ENCODE measurements around the gene TNFAIP3. TPM values are rescaled to one million over a fixed set of nuclear protein-coding genes. Genes with fewer than 3 reads are reported as not detected.
A peak's percentile ranks its signal among the peaks of the same experiment; 100 is the strongest.

The TNFAIP3 gene
- total RNA-seq, 2 donors from 2014 or later: 9.6 to 12.5 TPM

DNA sequence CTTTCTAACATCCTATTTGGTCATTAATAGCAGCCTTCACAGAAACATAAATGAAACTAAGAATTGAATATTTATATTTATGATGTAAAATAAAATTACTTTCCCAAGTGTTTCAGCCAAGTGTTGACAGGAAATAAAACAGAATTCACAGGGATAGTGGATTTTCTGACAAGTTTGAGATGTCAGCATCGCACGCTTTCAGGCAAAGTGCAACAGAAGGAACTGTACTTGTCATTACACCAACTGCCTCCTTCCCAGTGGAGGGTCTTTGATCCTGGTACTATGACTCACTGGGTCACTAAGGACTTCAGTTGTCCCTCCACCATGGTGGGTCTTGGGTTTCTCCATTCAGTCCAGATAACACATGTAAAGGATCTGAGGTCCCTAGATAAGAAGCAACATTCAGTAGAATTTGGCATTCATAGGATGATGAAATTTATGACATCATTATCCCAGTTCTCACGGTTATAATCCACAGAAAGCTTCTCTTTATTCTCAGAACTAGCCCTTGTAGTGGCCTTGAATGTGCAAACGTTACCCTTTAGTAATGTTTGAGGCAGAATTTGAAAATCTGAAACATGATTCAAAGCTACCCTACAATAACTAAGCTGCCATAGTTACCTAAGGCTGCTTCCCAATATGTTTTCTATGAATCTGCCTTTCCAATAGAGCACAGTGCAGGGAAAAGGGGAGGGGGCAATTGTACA lies 3.8 kb upstream of the TNFAIP3 start:
- DNase-seq: no peak
- ATAC-seq: no peak
- TF ChIP-seq POLR2A (IDR thresholded peaks at IDR 0.05): no peak
- TF ChIP-seq CTCF (IDR thresholded peaks at IDR 0.05): no peak
- Histone ChIP-seq H3K4me1 (peaks cover 8% of the 10 kb centered on the region), H3K27me3 (no peaks in the 10 kb centered on the region), H3K27ac (peak overlapping the region in 3 of 4 donors; percentile 10 to 58 (median 33)), H3K9me3 (no peaks in the 10 kb centered on the region), H3K4me3 (no peak overlapping the region), H3K36me3 (replicated peaks in 1 of 2; ENCODE audit: insufficient read depth in 1 of 2, low read depth in 2 of 2) (no peaks in the 10 kb centered on the region)
- 48 to 50% methylated on average over 4 of the region's 4 CpGs for WGBS, 2 donors
- intact Hi-C loops (cut with DNase I): no loop called here

DNA sequence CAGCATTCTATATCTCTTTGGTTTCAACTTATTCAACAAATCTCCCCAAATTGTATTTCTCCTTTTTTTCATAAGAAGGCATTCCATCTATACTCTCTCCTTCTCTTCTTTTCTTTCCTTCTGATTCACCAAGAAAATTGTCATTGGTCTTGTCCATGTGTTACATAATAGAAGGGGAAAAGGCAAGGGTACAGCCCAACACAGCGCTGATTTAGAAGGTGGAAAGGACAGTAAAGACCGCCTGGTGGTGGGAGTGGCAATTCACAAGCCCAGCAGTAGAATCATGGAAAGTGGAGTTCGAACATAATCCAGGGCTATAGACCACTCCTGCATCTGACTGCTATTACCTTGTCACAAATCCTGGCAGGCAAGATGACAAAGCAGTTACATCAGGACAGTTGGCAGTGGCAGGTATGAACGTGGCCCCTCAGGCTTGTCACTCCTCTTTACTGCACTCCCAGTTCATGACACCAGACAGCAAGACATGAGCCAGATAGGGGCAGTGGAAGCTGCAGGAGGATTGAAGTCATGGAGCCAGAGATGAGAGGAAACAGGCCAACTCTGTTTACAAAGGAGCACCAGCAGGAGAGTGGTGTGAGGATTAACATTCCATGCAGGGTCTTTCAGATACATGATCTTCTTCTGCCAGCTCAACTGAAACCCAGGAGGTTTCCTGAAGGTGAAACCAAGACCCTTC lies 2.1 kb upstream of the TNFAIP3 start:
- DNase-seq (no peak), ATAC-seq (no peak)
- 78 to 87% methylated on average over 4 of the region's 4 CpGs for WGBS, 2 donors
- Histone ChIP-seq H3K4me1 (peaks cover 25% of the 10 kb centered on the region), H3K36me3 (replicated peaks in 1 of 2; ENCODE audit: insufficient read depth in 1 of 2, low read depth in 2 of 2) (no peaks in the 10 kb centered on the region), H3K4me3 (no peak overlapping the region), H3K27me3 (no peaks in the 10 kb centered on the region), H3K9me3 (no peaks in the 10 kb centered on the region), H3K27ac (no peak overlapping the region)
- TF ChIP-seq POLR2A (IDR thresholded peaks at IDR 0.05) (no peak), CTCF (IDR thresholded peaks at IDR 0.05) (no peak)
- intact Hi-C loops (cut with DNase I): no loop called here

DNA sequence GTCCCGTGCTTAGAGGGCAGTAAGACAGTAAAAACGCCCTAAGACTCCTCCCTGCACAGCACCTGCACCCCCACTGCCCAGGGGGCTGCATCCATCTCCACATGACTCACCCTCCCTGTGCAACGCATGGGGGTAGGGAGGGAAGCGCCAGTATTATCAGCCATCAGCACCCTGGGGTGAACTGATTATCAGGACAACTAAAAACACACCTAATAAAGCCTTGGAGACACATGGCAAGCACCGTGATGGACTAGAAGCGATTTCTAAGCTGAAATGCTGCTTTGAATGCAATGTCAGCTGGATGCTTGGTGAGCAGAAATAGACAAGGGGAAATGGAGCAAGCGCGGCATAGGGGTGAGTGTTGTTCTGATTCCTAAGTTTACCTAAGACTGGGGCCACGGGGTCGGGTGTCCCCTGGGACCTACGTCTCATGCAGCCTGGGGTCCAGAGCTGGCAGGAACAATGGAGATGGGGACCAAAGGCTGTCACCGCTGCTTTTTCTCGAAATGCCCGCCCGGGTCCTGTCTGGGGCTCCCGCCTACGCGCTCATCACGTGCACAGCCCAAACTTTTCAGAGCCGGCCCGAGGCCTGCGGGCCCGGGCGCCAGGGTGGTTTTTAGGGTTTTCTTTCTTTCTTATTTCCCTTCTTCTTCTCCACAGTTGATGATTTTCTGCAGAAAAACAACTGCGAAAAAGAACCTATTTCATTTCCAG lies 702 bp upstream of the TNFAIP3 start:
- intact Hi-C loops (cut with DNase I): no loop called here
- ATAC-seq: peak; percentile 23

More for the DNA sequence above, 702 bp upstream of the TNFAIP3 start:
- Histone ChIP-seq H3K4me1 (peaks cover 38% of the 10 kb centered on the region), H3K27ac (peak overlapping the region in 3 of 4 donors; percentile 86 to 90 (median 89)), H3K27me3 (no peaks in the 10 kb centered on the region), H3K36me3 (replicated peaks in 1 of 2; ENCODE audit: insufficient read depth in 1 of 2, low read depth in 2 of 2) (no peaks in the 10 kb centered on the region), H3K9me3 (no peaks in the 10 kb centered on the region), H3K4me3 (peak overlapping the region in 1 of 2 donors; percentile 21)
- DNase-seq: peak in 1 of 4 donors; percentile 28
- TF ChIP-seq POLR2A (IDR thresholded peaks at IDR 0.05): no peak
- no peak for TF ChIP-seq CTCF (IDR thresholded peaks at IDR 0.05)
- WGBS, 2 donors: 8 to 9% methylated on average over 25 of the region's 25 CpGs
